ENCODE measurements around the gene KRT25.

KRT25 gene, protein sequence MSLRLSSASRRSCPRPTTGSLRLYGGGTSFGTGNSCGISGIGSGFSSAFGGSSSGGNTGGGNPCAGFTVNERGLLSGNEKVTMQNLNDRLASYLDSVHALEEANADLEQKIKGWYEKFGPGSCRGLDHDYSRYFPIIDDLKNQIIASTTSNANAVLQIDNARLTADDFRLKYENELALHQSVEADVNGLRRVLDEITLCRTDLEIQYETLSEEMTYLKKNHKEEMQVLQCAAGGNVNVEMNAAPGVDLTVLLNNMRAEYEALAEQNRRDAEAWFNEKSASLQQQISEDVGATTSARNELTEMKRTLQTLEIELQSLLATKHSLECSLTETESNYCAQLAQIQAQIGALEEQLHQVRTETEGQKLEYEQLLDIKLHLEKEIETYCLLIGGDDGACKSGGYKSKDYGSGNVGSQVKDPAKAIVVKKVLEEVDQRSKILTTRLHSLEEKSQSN

GRCh38 chr17:40755231-40755630 is at the start of gene KRT25:
Gene KRT25 (minus strand): TSS chr17:40755331. CDS start chr17:40755271, 60 bp downstream.
- DNase-seq, result no peak

GRCh38 chr17:40803617-40804082 is 48.5 kb upstream of the KRT25 start:
- peak; percentile 87 for DNase-seq

DNA sequence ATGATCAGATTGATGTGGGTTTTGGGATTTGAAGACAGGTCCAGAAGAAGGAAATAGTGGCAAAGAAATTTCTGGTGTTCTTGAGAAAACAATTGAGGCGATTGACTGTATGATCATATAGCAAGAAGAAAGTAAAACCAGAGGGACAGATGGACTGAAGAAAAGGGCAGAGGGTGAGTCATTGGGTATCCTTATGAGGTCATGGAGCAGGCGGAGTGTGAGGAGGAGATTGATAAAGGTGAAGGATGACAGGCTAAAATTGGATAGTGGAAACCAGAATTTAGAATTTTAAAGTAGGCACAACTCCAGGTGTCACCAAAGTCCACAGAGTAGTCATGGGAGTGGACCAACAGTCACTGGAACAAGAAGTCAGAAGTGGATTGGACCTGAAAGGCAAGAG is 46.0 kb upstream of the KRT25 start:
- no peak for DNase-seq

DNA sequence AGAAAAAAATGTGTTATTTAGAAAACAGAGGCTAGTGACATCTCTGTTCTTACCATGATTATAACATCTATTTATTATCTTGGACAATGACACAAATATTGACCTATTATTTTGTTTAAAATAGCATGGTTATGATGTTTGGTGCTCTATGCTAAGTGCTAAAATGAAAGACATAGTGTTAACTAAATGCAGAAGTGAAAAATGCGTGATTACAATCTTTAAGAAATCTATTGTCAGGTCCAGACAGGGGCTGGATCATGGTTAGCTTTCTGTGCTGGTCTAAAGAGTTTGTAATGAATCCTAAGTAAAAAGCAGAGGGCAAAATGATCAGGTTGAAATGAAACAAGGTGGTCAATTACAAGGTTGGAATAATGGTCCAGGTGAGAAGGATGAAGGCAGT is 45.2 kb upstream of the KRT25 start:
- DNase-seq, result no peak

- DNase-seq, result no peak
Measured at GRCh38 chr17:40799859-40800258, 44.7 kb upstream of the KRT25 start, which contains the start of gene KRT28. Gene KRT28 (minus strand): TSS chr17:40799959. CDS start chr17:40799893, 66 bp downstream.

- no peak for DNase-seq
Measured at GRCh38 chr17:40796846-40797245, 41.7 kb upstream of the KRT25 start.

- DNase-seq, result no peak
Measured at GRCh38 chr17:40795019-40795667, 40.0 kb upstream of the KRT25 start.

DNA sequence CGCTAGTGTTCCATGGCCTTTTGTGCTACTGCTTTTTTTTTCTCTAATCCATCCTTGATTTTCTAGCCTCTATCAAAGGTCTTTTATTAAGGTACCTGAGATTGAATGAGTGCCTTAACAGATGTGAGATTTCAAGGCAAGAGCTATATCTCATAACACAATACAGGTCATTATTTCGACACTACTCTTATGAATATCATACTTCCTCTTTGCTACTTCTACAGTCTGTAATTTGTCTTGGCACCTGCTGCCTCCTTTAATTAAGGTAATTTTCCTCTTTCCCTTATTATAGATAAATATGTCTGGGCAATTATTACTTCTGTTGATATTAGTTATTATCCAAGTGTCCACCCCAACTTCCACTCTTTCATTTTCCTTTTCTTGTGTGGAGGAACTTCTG is 39.3 kb upstream of the KRT25 start:
- DNase-seq, result no peak

DNA sequence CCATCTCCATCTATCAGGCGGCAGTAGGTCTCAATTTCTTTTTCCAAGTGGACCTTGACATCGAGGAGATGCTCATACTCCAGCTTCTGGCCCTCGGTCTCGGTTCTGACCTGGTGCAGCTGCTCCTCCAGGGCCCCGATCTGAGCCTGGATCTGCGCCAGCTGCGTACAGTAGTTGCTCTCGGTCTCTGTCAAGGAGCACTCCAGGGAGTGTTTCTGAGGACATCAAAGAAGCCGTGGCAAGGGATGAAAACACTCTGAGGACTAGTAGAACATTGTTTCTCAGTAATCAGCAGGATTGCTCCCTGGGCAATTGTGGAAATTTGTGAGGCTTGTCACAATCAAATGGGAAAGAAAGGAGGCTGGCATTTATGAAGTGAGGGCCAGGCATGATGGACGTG is 38.7 kb upstream of the KRT25 start:
- no peak for DNase-seq

GRCh38 chr17:40791787-40792436 is 36.8 kb upstream of the KRT25 start:
- DNase-seq, result no peak

GRCh38 chr17:40791111-40791510 is 36.0 kb upstream of the KRT25 start:
- no peak for DNase-seq

DNA sequence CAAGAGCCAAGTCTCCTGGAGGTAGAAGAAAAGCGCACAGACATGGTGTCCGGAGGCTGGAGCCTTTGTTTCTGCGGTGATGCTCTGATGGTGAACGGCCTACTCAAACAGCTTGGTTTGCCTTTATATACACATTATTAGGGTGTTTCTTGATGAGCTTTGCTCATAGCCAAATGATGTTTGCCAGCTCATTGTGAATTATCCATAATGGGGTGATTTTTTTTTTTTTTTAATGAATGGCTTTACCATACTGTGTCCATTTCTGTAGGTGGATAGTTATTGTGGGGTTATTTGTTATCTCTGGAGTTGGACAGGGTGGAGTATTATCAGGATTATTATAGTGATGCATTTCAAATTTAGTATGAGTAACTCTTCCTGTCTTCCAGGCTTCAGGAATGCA is 27.3 kb upstream of the KRT25 start, which contains the start of gene KRT27:
Gene KRT27, minus strand, starts transcription at position 101 of the 400 bp plus-strand sequence. Its CDS starts 57 bp downstream, at position 44.
- DNase-seq, result no peak

GRCh38 chr17:40779181-40779909 is 24.2 kb upstream of the KRT25 start:
- peak; percentile 45 for DNase-seq

GRCh38 chr17:40778461-40778860 is 23.3 kb upstream of the KRT25 start:
- no peak for DNase-seq

GRCh38 chr17:40777971-40778370 is 22.8 kb upstream of the KRT25 start:
- no peak for DNase-seq

GRCh38 chr17:40777459-40777858 is 22.3 kb upstream of the KRT25 start:
- DNase-seq, result no peak

DNA sequence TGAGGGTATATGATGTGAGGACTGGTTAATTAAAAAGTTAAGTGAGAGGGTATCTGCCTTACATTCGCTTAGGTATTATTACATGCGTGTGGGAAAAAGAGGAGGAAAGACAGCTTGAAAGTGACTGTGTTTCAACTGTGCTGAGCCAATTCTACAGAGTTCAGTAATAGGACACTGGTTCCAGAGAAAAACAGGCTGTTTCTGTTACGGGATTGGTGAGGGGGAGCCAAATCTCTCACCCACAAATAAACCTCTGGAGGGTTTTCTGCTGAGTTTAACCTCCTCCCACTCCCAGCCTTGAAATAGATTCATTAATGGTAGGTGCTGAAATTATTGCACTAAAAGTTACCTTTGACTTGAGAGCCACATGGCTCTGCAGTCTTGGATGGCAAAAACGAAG is 20.8 kb upstream of the KRT25 start:
- DNase-seq, result no peak

DNA sequence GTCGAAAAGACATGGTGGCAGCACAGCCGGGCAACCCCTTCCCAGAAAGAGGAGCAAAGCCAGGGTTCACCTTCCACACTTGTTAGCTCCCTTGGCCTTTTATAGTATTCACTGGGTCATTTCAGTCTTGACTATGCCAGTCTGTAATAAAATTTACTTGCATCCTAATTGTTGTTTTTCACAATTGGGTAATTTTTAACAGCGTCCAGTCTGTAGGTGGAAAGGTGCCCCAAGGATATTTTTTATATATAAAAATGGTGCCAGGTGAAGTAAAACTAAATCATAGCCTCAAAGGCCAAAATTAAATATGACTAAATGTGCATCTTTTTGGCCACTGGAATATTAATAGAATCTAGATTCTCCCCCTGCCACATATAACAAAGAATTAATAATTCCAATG is 17.0 kb upstream of the KRT25 start, which contains the start of gene KRT26:
Gene KRT26, minus strand, starts transcription at position 101 of the 400 bp plus-strand sequence. Its CDS starts 88 bp downstream, at position 13.
- DNase-seq, result no peak

DNA sequence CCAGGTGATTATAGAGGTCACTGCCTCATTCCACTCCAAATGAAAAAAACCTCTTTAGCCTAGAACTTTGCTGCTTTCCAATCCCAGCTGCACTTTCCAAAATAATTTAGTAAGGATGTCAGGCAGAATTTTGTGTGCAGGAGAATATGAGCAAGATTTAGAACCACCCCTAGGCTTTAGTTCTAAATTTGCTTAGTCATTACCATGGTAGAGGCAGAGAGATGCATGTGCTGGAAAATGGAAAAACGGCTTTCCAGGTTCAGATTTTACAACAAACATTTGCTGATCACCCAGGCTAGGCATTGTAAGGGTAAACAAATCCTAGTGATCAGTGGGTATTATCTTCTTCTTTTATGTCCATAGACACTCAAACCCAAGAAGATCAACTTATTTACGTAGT is 10.5 kb upstream of the KRT25 start:
- no peak for DNase-seq

DNA sequence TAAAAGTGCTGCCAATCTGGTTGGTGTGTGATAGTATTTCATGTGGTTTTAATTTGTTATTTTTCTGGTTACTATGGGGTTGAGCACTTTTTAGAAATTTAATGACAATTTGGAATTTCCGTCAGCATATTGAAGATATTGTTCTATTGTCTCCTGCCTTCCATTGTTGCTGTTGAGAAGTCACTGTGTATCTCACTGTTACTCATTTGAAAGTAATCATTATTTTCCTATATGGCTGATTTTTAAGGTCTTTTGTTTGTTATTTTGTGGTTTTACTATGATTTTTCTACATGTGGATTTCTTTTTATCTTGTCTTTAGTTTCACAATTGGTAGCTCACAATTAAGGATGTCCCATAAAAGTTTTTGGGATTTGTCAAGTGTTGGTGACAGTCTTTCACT is 8.6 kb upstream of the KRT25 start:
- no peak for DNase-seq

GRCh38 chr17:40760105-40761016 is 5.2 kb upstream of the KRT25 start:
- no peak for DNase-seq

GRCh38 chr17:40753804-40754203 is 1.3 kb downstream of the KRT25 start:
- no peak for DNase-seq

All from stimulated activated CD8-positive, alpha-beta memory T cell treated with anti-CD3 and anti-CD28 coated beads, Interleukin-4, amount 100 ng/mL, for 48 hours (primary cell).